ENCODE results near the gene CLEC19A. TPM values are rescaled to one million over a fixed set of nuclear protein-coding genes. Genes with fewer than 3 reads are reported as not detected.

The CLEC19A gene
- total RNA-seq, 1 experiment from 2014 or later, result not detected

DNA sequence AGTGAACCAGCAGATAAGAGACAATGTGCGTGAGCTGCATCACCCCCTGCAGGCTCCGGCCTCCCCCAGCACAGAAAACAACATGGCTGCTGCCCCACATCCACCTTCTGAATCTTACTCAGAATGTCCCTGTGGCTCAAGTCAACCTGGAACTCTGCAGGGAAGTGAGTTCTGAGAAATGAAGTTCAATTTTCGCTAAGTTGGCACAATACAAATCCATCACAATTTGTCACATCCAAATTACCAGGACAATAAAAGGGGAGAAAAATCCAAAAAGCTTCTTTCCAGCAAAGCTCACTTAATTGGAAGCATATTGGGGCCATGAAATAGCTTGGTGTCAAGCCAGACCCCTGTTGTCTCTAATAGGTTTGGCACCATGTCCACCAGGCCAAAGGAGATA lies 38.1 kb downstream of the CLEC19A start:
- H3K27ac Mint-ChIP-seq (ENCODE audit: unreplicated experiment), result no peak overlapping the region
- intact Hi-C loops (cut with micrococcal nuclease; ENCODE audit: unreplicated experiment), result no loop called here
- CTCF ChIA-PET, result no interaction called here

DNA sequence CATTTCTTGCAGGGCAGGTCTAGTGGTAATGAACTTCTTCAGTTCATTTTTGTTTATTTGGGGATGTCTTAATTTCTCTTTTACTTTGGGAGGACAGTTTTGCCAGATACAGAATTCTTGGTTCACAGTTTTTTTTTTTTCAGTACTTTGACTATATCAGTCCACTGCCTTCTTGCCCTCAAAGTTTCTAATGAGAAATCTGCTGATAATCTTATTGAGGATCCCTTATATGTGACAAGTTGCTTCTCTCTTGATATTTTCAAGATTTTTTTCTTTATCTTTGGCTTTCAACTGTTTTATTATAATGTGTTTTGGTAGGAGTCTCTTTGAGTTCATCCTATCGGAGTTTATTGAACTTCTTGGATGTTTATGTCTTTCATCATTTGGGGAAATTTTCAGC lies 42.8 kb downstream of the CLEC19A start:
- BruUV-seq (replicated peaks), result no TSS peak
- TF ChIP-seq, protein P1, sequence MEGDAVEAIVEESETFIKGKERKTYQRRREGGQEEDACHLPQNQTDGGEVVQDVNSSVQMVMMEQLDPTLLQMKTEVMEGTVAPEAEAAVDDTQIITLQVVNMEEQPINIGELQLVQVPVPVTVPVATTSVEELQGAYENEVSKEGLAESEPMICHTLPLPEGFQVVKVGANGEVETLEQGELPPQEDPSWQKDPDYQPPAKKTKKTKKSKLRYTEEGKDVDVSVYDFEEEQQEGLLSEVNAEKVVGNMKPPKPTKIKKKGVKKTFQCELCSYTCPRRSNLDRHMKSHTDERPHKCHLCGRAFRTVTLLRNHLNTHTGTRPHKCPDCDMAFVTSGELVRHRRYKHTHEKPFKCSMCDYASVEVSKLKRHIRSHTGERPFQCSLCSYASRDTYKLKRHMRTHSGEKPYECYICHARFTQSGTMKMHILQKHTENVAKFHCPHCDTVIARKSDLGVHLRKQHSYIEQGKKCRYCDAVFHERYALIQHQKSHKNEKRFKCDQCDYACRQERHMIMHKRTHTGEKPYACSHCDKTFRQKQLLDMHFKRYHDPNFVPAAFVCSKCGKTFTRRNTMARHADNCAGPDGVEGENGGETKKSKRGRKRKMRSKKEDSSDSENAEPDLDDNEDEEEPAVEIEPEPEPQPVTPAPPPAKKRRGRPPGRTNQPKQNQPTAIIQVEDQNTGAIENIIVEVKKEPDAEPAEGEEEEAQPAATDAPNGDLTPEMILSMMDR (IDR thresholded peaks at IDR 0.05; ENCODE audit: insufficient read depth in 1 of 2, low read depth in 1 of 2, low read length in 1 of 2, severe bottlenecking in 1 of 2, unreplicated experiment in 1 of 2), result no peak
- H3K4me1 Mint-ChIP-seq (ENCODE audit: low read depth, unreplicated experiment), result no peaks in the 10 kb centered on the region
- H3K9me3 Mint-ChIP-seq (ENCODE audit: unreplicated experiment), result no peaks in the 10 kb centered on the region
- H3K9me3 ChIP-seq, result no peaks in the 10 kb centered on the region
- no peak overlapping the region for H3K27ac Mint-ChIP-seq (ENCODE audit: unreplicated experiment)
- no peak overlapping the region for H3K4me3 ChIP-seq (ENCODE audit: low read depth, low read length)
- H3K4me1 ChIP-seq, result no peaks in the 10 kb centered on the region
- CTCF ChIA-PET, result interaction anchor here (0.7 kb wide), 1 partner anchor 11 kb away, joined by 4 read pairs; no protein-coding TSS in a partner anchor
- no peak overlapping the region for H3K4me3 Mint-ChIP-seq (ENCODE audit: unreplicated experiment)
- no peaks in the 10 kb centered on the region for H3K36me3 ChIP-seq (ENCODE audit: control insufficient read depth, insufficient read depth, low read length)
- H3K27me3 ChIP-seq (replicated peaks; ENCODE audit: control insufficient read depth, insufficient read depth, low read length), result no peaks in the 10 kb centered on the region
- no peaks in the 10 kb centered on the region for H3K27me3 Mint-ChIP-seq (ENCODE audit: insufficient read depth, unreplicated experiment)
- no peak for DNase-seq
- POLR2A ChIA-PET, result no interaction called here
- no peaks in the 10 kb centered on the region for H3K36me3 Mint-ChIP-seq (ENCODE audit: insufficient read depth, unreplicated experiment)
- intact Hi-C loops (cut with micrococcal nuclease; ENCODE audit: unreplicated experiment), result loop anchor here (2.0 kb wide), 1 partner anchor 30 kb away; no protein-coding TSS in a partner anchor

More for the DNA sequence above, 38.1 kb downstream of the CLEC19A start:
- peaks cover 4% of the 10 kb centered on the region for H3K27me3 Mint-ChIP-seq (ENCODE audit: insufficient read depth, unreplicated experiment)
- H3K4me1 Mint-ChIP-seq (ENCODE audit: low read depth, unreplicated experiment), result no peaks in the 10 kb centered on the region
- no peak overlapping the region for H3K4me3 ChIP-seq (ENCODE audit: low read depth, low read length)
- H3K4me3 Mint-ChIP-seq (ENCODE audit: unreplicated experiment), result no peak overlapping the region
- H3K36me3 ChIP-seq (ENCODE audit: control insufficient read depth, insufficient read depth, low read length), result no peaks in the 10 kb centered on the region
- BruUV-seq (replicated peaks), result no TSS peak
- H3K9me3 Mint-ChIP-seq (ENCODE audit: unreplicated experiment), result no peaks in the 10 kb centered on the region
- TF ChIP-seq, protein P1 (IDR thresholded peaks at IDR 0.05; ENCODE audit: insufficient read depth in 1 of 2, low read depth in 1 of 2, low read length in 1 of 2, severe bottlenecking in 1 of 2, unreplicated experiment in 1 of 2), result no peak
- H3K9me3 ChIP-seq, result no peaks in the 10 kb centered on the region
- H3K27me3 ChIP-seq (replicated peaks; ENCODE audit: control insufficient read depth, insufficient read depth, low read length), result no peaks in the 10 kb centered on the region
- H3K4me1 ChIP-seq, result no peaks in the 10 kb centered on the region
- POLR2A ChIA-PET, result no interaction called here
- H3K36me3 Mint-ChIP-seq (ENCODE audit: insufficient read depth, unreplicated experiment), result no peaks in the 10 kb centered on the region
- no peak for DNase-seq

DNA sequence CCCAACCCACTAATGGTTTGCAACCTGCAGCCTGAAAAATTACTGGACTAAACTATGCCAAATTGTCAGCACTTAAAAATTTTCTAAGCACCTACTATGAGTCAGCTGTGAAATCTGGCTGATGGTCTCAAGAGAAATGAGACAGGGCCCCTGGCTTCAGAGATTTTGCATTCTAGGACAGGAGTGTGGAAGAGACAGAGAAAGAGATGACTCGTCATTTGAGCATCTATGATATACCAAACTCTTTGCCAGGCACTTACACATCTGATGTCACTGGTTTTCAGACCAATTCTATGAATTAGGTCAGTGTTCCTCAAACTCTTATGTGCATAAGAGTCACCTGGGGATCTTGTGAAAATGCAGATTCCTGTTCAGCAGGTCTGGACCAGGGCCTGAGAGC lies 44.4 kb downstream of the CLEC19A start:
- H3K9me3 Mint-ChIP-seq (ENCODE audit: unreplicated experiment), result no peaks in the 10 kb centered on the region
- no peak overlapping the region for H3K4me3 ChIP-seq (ENCODE audit: low read depth, low read length)
- POLR2A ChIA-PET, result no interaction called here
- no peaks in the 10 kb centered on the region for H3K27me3 ChIP-seq (replicated peaks; ENCODE audit: control insufficient read depth, insufficient read depth, low read length)
- H3K36me3 Mint-ChIP-seq (ENCODE audit: insufficient read depth, unreplicated experiment), result no peaks in the 10 kb centered on the region
- no peak for DNase-seq
- CTCF ChIA-PET, result no interaction called here
- no peaks in the 10 kb centered on the region for H3K27me3 Mint-ChIP-seq (ENCODE audit: insufficient read depth, unreplicated experiment)
- no peaks in the 10 kb centered on the region for H3K9me3 ChIP-seq
- H3K27ac Mint-ChIP-seq (ENCODE audit: unreplicated experiment), result no peak overlapping the region
- intact Hi-C loops (cut with micrococcal nuclease; ENCODE audit: unreplicated experiment), result loop anchor here (2.0 kb wide), 1 partner anchor 29 kb away; no protein-coding TSS in a partner anchor
- H3K36me3 ChIP-seq (ENCODE audit: control insufficient read depth, insufficient read depth, low read length), result no peaks in the 10 kb centered on the region
- no peaks in the 10 kb centered on the region for H3K4me1 Mint-ChIP-seq (ENCODE audit: low read depth, unreplicated experiment)
- TF ChIP-seq, protein P1 (IDR thresholded peaks at IDR 0.05; ENCODE audit: insufficient read depth in 1 of 2, low read depth in 1 of 2, low read length in 1 of 2, severe bottlenecking in 1 of 2, unreplicated experiment in 1 of 2), result no peak
- no TSS peak for BruUV-seq (replicated peaks)
- no peak overlapping the region for H3K4me3 Mint-ChIP-seq (ENCODE audit: unreplicated experiment)
- no peaks in the 10 kb centered on the region for H3K4me1 ChIP-seq
